Panc1 (cell line): Measurements from ENCODE around the gene RSRC2.

Experiments used
- SIN3A ChIP-seq: IDR thresholded peaks from 2 replicates; pipeline ENCODE4 v1.6.1; 2012; ENCODE audit warnings: low read depth, mild to moderate bottlenecking, low read length, moderate library complexity, borderline replicate concordance; ENCODE audit not compliant: insufficient read depth
- TF ChIP-seq, protein P1 (sequence below): fragments of 450-650 bp; IDR thresholded peaks from 2 replicates; pipeline ENCODE4 v1.5.1; 2017; ENCODE audit warnings: mild to moderate bottlenecking

DNA sequence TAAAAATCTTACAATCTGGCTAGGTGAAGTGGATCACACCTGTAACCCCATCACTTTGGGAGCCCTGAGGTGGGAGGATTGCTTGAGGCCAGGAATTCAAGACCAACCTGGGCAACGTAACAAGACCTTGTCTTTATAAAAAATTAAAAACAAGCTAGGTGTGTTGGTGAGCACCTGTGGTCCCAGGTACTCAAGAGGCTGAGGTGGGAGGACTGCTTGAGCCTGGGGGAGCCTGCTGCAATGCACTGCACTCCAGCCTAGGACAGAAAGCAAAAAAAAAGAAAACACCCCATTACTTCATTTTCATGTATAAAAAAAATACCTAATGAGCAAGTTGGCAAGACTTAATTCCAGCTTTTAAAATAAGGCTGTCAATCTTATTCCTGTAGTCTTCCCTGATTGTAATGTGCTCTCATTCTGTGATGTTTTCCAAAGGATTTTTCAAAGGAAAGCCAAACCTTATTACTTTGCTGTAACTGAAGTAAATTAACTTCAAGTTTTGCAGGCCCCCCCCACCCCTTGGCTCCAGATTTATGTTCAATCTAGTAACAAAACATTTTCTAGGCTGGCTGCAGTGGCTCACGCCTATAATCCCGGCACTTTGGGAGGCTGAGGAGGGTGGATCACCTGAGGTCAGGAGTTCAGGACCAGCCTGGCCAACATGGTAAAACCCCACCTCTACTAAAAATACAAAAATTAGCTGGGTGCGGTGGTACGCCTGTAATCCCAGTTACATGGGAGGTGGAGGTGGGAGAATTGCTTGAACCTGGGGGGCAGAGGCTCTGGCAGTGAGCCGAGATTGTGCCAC is 22.7 kb downstream of the RSRC2 start:
- TF ChIP-seq, protein P1, sequence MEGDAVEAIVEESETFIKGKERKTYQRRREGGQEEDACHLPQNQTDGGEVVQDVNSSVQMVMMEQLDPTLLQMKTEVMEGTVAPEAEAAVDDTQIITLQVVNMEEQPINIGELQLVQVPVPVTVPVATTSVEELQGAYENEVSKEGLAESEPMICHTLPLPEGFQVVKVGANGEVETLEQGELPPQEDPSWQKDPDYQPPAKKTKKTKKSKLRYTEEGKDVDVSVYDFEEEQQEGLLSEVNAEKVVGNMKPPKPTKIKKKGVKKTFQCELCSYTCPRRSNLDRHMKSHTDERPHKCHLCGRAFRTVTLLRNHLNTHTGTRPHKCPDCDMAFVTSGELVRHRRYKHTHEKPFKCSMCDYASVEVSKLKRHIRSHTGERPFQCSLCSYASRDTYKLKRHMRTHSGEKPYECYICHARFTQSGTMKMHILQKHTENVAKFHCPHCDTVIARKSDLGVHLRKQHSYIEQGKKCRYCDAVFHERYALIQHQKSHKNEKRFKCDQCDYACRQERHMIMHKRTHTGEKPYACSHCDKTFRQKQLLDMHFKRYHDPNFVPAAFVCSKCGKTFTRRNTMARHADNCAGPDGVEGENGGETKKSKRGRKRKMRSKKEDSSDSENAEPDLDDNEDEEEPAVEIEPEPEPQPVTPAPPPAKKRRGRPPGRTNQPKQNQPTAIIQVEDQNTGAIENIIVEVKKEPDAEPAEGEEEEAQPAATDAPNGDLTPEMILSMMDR, result no peak
- TF ChIP-seq SIN3A, result no peak
